ENCODE data around the gene ESYT2. TPM values are rescaled to one million over a fixed set of nuclear protein-coding genes. Genes with fewer than 3 reads are reported as not detected.

The ESYT2 gene
- total RNA-seq, 1 experiment from 2014 or later, result 66.6 TPM

- no peaks in the 10 kb centered on the region for H3K9me3 Mint-ChIP-seq (ENCODE audit: low read depth, unreplicated experiment)
- TF ChIP-seq CTCF (IDR thresholded peaks at IDR 0.05; ENCODE audit: unreplicated experiment), result no peak
- no TSS peak for BruUV-seq (replicated peaks)
- H3K36me3 Mint-ChIP-seq (ENCODE audit: insufficient read depth, unreplicated experiment), result peaks cover 27% of the 10 kb centered on the region
- H3K4me3 Mint-ChIP-seq (ENCODE audit: low read depth, unreplicated experiment), result peak overlapping the region; percentile 19
- DNase-seq, result no peak
- peaks cover 9% of the 10 kb centered on the region for H3K4me1 Mint-ChIP-seq (ENCODE audit: low read depth, unreplicated experiment)
- H3K27ac Mint-ChIP-seq (ENCODE audit: unreplicated experiment), result no peak overlapping the region
- H3K27me3 Mint-ChIP-seq (ENCODE audit: unreplicated experiment), result no peaks in the 10 kb centered on the region
- intact Hi-C loops (cut with micrococcal nuclease; ENCODE audit: unreplicated experiment), result no loop called here
- CTCF ChIA-PET, result interaction anchor here (0.7 kb wide), 1 partner anchor 10 kb away, joined by 4 read pairs; no protein-coding TSS in a partner anchor
Measured at GRCh38 chr7:158861936-158862704, 32.8 kb upstream of the ESYT2 start.

- TF ChIP-seq CTCF (IDR thresholded peaks at IDR 0.05; ENCODE audit: unreplicated experiment), result no peak
- Mint-ChIP-seq H3K27ac (ENCODE audit: unreplicated experiment) (no peak overlapping the region), H3K9me3 (ENCODE audit: low read depth, unreplicated experiment) (no peaks in the 10 kb centered on the region), H3K4me3 (ENCODE audit: low read depth, unreplicated experiment) (no peak overlapping the region), H3K27me3 (ENCODE audit: unreplicated experiment) (no peaks in the 10 kb centered on the region), H3K36me3 (ENCODE audit: insufficient read depth, unreplicated experiment) (peaks cover 36% of the 10 kb centered on the region), H3K4me1 (ENCODE audit: low read depth, unreplicated experiment) (peaks cover 9% of the 10 kb centered on the region)
- DNase-seq, result no peak
- no TSS peak for BruUV-seq (replicated peaks)
- intact Hi-C loops (cut with micrococcal nuclease; ENCODE audit: unreplicated experiment), result no loop called here
- CTCF ChIA-PET, result no interaction called here
Measured at GRCh38 chr7:158861004-158861787, 31.9 kb upstream of the ESYT2 start.

GRCh38 chr7:158860394-158860793, 31.1 kb upstream of the ESYT2 start:
- no peak for DNase-seq
- Mint-ChIP-seq H3K9me3 (ENCODE audit: low read depth, unreplicated experiment) (no peaks in the 10 kb centered on the region), H3K27ac (ENCODE audit: unreplicated experiment) (no peak overlapping the region), H3K4me3 (ENCODE audit: low read depth, unreplicated experiment) (no peak overlapping the region), H3K27me3 (ENCODE audit: unreplicated experiment) (no peaks in the 10 kb centered on the region), H3K4me1 (ENCODE audit: low read depth, unreplicated experiment) (peaks cover 9% of the 10 kb centered on the region), H3K36me3 (ENCODE audit: insufficient read depth, unreplicated experiment) (peaks cover 43% of the 10 kb centered on the region)
- TF ChIP-seq CTCF (IDR thresholded peaks at IDR 0.05; ENCODE audit: unreplicated experiment), result no peak
- CTCF ChIA-PET, result no interaction called here
- BruUV-seq (replicated peaks), result no TSS peak
- intact Hi-C loops (cut with micrococcal nuclease; ENCODE audit: unreplicated experiment), result no loop called here

GRCh38 chr7:158858592-158859503, 29.5 kb upstream of the ESYT2 start:
- H3K27ac Mint-ChIP-seq (ENCODE audit: unreplicated experiment), result no peak overlapping the region
- no peaks in the 10 kb centered on the region for H3K9me3 Mint-ChIP-seq (ENCODE audit: low read depth, unreplicated experiment)

More at GRCh38 chr7:158858592-158859503, 29.5 kb upstream of the ESYT2 start:
- Mint-ChIP-seq H3K4me3 (ENCODE audit: low read depth, unreplicated experiment) (no peak overlapping the region), H3K36me3 (ENCODE audit: insufficient read depth, unreplicated experiment) (peaks cover 32% of the 10 kb centered on the region), H3K4me1 (ENCODE audit: low read depth, unreplicated experiment) (peaks cover 7% of the 10 kb centered on the region), H3K27me3 (ENCODE audit: unreplicated experiment) (no peaks in the 10 kb centered on the region)
- intact Hi-C loops (cut with micrococcal nuclease; ENCODE audit: unreplicated experiment), result no loop called here
- no peak for DNase-seq
- CTCF ChIA-PET, result no interaction called here
- no peak for TF ChIP-seq CTCF (IDR thresholded peaks at IDR 0.05; ENCODE audit: unreplicated experiment)
- BruUV-seq (replicated peaks), result no TSS peak
